ENCODE data around the gene RECK. TPM values are rescaled to one million over a fixed set of nuclear protein-coding genes. Genes with fewer than 3 reads are reported as not detected.

Gene RECK
- polyA plus RNA-seq, 1 experiment, result 112 TPM

GRCh38 chr9:36164989-36165388, 128.3 kb downstream of the RECK start:
- H3K9me3 ChIP-seq (ENCODE audit: control insufficient read depth, insufficient read depth, low read length), result peaks cover under 1% of the 10 kb centered on the region; the same call in 1 of the 2 replicates
- ChIA-PET CTCF (interaction anchor here (0.7 to 3.3 kb wide), 10 partner anchors 10 to 220 kb away, joined by 3 to 18 read pairs (median 6); partner anchors contain the start of gene CLTA), POLR2A (interaction anchor here (0.8 to 2.7 kb wide), 2 partner anchors 16 to 26 kb away, joined by 3 to 7 read pairs; partner anchors contain the start of gene CLTA)
- no peaks in the 10 kb centered on the region for H3K27me3 ChIP-seq (ENCODE audit: control insufficient read depth, insufficient read depth, low read length)
- no peak for DNase-seq (ENCODE audit: low read depth, low spot score)
- no peak for TF ChIP-seq CTCF (IDR thresholded peaks at IDR 0.05; ENCODE audit: low read depth, low read length)
- H3K4me3 ChIP-seq (ENCODE audit: low read depth, low read length), result no peak overlapping the region
- H3K27ac ChIP-seq (ENCODE audit: low read depth, low read length), result no peak overlapping the region

DNA sequence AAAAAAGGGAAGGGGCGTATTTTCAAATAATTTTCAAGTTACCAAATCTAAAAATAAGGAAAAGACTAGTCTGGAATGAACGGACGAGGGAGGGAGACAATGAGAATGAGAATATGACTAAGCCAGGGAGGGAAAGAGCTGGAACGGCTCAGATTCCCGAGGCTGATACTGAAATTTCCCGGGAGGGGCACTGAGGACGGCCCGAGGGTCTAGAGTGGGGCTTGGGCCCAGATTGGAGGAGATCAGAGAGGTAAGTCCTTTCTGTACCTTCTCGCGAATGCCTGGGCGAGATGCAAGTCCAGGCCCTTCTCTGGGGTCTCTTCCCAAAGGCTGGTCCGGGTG, 129.1 kb downstream of the RECK start:
- H3K4me3 ChIP-seq (ENCODE audit: low read depth, low read length), result peak overlapping the region; percentile 63
- CTCF ChIA-PET, result interaction anchor here (0.5 to 3.3 kb wide), 15 partner anchors 11 to 289 kb away, joined by 3 to 18 read pairs (median 5); partner anchors contain the start of gene CLTA
- no peak for TF ChIP-seq CTCF (IDR thresholded peaks at IDR 0.05; ENCODE audit: low read depth, low read length)
- DNase-seq (ENCODE audit: low read depth, low spot score), result no peak
- no peaks in the 10 kb centered on the region for H3K27me3 ChIP-seq (ENCODE audit: control insufficient read depth, insufficient read depth, low read length)
- peak overlapping the region; percentile 57 for H3K27ac ChIP-seq (ENCODE audit: low read depth, low read length)
- peaks cover 3% of the 10 kb centered on the region; the same call in 1 of the 2 replicates for H3K9me3 ChIP-seq (ENCODE audit: control insufficient read depth, insufficient read depth, low read length)
- POLR2A ChIA-PET, result interaction anchor here (0.6 to 1.8 kb wide), 6 partner anchors 17 to 1094 kb away, joined by 3 to 7 read pairs (median 6); no protein-coding TSS in a partner anchor

DNA sequence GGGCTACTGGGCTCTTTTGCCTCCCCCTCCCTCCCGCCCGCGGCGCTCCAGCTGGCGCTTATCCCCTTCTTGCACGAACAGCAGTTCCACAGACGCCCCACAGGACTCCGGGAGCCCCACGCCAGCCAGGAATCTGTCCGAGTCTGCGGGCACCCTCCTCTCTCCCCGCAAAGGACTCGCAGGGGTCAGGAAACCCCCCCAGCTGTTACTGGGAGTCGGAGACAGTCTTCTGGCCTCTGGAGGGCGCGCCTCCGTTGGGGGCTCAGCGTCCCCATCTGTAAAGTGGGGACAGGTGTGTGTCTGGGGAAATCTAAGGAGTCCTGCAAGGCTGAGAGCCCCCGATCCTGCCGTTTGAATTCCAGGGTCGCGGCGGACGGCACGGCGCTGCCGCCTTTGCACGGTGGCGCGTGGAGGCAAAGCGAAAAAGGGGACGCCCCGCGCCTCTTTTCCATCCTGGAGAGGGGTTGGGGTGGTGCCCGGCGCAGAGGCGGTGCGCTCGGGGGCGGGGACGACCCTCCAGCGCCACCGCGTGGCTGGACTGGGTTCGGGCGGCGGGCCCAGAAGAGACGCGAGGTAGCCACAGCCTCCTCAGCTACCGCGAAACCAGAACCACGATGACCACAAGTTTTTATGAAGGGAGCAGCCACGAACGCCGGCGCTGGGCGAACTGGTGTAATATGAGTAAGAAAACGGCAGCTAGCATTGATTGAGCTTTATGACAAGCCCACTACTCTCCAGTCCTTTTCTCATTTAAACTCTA, 129.6 kb downstream of the RECK start:
- peaks cover 3% of the 10 kb centered on the region; the same call in 1 of the 2 replicates for H3K9me3 ChIP-seq (ENCODE audit: control insufficient read depth, insufficient read depth, low read length)
- DNase-seq (ENCODE audit: low read depth, low spot score), result no peak
- ChIA-PET POLR2A (interaction anchor here (0.7 to 1.8 kb wide), 9 partner anchors 18 to 1095 kb away, joined by 3 to 7 read pairs (median 5); partner anchors contain the start of genes CLTA and GLIPR2), CTCF (interaction anchor here (0.5 to 3.3 kb wide), 35 partner anchors 11 to 288 kb away, joined by 3 to 18 read pairs (median 4); partner anchors contain the start of gene CLTA)
- H3K27me3 ChIP-seq (ENCODE audit: control insufficient read depth, insufficient read depth, low read length), result no peaks in the 10 kb centered on the region
- H3K4me3 ChIP-seq (ENCODE audit: low read depth, low read length), result peak overlapping the region; percentile 63
- no peak overlapping the region for H3K27ac ChIP-seq (ENCODE audit: low read depth, low read length)
- peak; percentile 84 for TF ChIP-seq CTCF (IDR thresholded peaks at IDR 0.05; ENCODE audit: low read depth, low read length)

- ChIA-PET CTCF (interaction anchor here (0.8 kb wide), 1 partner anchor 21 kb away, joined by 3 read pairs; no protein-coding TSS in a partner anchor), POLR2A (interaction anchor here (0.6 kb wide), 1 partner anchor 9 kb away, joined by 4 read pairs; no protein-coding TSS in a partner anchor)
- DNase-seq (ENCODE audit: low read depth, low spot score), result no peak
Measured at GRCh38 chr9:36169166-36169565, 132.5 kb downstream of the RECK start, which contains the start of gene CCIN. Gene CCIN (plus strand): TSS chr9:36169388. CDS start chr9:36169503, 115 bp downstream.

More at GRCh38 chr9:36169166-36169565, 132.5 kb downstream of the RECK start, which contains the start of gene CCIN:
- TF ChIP-seq CTCF (IDR thresholded peaks at IDR 0.05; ENCODE audit: low read depth, low read length), result no peak
- Histone ChIP-seq H3K4me3 (ENCODE audit: low read depth, low read length) (no peak within 1 kb of the TSS), H3K27ac (ENCODE audit: low read depth, low read length) (no peak within 1 kb of the TSS), H3K9me3 (ENCODE audit: control insufficient read depth, insufficient read depth, low read length) (peaks cover 3% of the 10 kb centered on the region; the same call in 1 of the 2 replicates), H3K27me3 (ENCODE audit: control insufficient read depth, insufficient read depth, low read length) (no peaks in the 10 kb centered on the region)

All from AG04450 (cell line).